Stimulated activated CD4-positive, alpha-beta T cell treated with anti-CD3 and anti-CD28 coated beads, Interleukin-1b, Interleukin-23, amount 100 ng/mL, for 1 hour (primary cell): ENCODE measurements around the gene AGBL3.

Experiments
- DNase-seq, 2 donors: peaks; one replicate each; pipeline ENCODE4 v3.0.0-alpha.2; 2020; ENCODE audit warnings: low read depth in 2 of 2

The AGBL3 gene

DNA sequence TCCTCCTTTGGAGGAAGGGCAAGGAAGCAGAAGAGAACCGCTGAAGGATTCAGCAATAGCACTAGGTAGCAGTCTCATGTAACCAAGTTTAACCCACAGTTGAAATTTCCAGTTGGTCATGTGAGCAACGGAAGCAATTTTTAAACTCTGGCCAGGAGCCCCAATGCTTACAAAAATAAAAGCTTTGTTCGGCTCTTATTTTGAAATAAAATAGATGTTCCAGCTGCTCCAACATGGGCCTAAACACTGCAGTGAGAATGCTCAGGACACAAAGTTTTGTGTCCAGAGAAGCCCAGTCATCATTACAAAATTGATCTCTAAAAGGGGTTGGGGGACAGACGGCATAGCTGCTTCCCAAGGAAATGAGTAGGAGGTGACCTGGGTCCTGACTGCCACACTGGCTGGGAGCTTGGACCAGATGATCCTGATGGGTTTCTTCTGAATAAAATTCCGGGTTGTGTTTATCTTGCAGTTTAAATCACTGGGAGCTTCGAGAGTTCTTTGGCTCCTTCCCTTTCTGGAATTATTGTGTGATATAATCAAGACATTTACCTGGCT is 161.1 kb downstream of the AGBL3 start:
- DNase-seq: no peak

GRCh38 chr7:135147899-135148721 is 161.8 kb downstream of the AGBL3 start, which contains the start of gene TMEM140:
Gene TMEM140 (plus strand): TSS chr7:135148072. CDS start chr7:135164442, 16,370 bp downstream.
- DNase-seq: no peak

GRCh38 chr7:135150072-135150782 is 163.9 kb downstream of the AGBL3 start:
- DNase-seq: no peak

DNA sequence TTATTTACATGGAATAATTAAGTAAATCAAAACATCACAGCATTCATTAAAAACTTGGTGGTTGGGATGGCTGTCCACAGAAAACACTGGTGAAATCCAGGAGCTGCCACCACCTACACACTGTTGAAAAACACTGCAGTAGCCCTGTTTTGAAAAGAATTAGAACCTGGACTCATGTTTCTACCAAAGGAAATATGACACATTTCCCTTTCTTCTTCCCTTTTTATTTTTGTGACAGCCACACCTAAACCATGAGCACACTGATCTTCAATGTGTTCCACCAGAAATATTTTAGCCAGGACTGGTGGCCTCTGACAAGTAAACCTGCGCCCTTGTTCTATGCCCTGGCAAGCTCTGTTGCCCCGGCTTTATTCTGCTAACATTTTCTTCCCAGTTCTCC is 164.8 kb downstream of the AGBL3 start:
- no peak for DNase-seq

DNA sequence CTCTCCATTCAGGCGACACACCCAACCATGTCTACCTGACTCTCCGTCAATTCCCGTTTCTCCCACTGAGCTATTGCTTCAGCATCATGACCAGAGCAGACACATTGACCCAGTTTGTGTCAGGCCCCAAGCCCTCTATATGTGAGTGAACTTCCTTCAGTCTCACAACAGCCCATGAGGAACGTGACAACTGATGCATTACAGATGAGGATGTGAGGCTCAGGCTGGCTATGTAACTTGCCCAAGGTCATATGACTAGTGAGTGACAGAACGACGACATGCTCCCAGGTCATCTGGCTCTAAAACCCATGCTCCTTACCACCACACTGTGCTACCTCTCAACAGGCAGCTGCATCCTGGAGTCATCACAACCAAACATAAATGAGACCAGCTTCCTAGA is 165.2 kb downstream of the AGBL3 start:
- DNase-seq: no peak

DNA sequence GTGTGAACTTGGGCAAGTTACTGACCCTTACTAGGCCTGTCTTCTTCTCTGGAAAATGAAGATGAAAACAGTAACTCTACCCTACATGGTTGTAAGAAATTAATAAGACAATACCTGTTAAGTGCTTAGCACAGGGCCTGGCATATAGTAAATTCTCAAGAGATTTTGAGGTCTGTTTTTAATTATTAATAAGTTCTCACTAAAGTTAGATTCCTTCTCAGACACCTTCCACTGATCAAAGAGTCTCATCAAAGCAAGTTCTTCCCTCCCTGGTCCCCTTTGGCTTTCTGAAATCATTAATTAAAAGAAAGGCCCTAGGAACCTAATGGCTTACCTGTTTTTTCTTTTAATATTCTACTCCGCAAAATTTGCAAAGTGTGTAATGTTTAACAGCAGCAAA is 166.1 kb downstream of the AGBL3 start:
- DNase-seq: no peak

GRCh38 chr7:135154734-135155133 is 168.4 kb downstream of the AGBL3 start:
- no peak for DNase-seq

DNA sequence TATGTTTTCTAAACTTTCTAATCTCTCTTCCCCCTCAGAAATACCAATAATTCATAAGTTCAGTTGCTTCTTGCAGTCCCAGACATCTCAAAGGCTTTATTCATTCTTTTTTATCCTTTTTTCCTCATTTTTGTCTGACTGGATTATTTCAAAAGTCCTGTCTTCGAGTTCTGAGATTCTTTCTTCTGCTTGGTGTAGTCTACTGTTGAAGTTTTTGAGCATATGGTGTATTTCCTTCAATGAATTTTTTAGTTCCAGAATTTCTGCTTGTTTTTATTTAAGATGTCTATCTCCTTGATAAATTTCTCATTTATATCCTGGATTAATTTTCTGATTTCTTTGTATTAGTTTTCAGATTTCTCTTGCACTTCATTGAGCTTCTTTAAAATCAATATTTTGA is 170.0 kb downstream of the AGBL3 start:
- no peak for DNase-seq

- DNase-seq: no peak
Measured at GRCh38 chr7:135158141-135158655, 171.9 kb downstream of the AGBL3 start.

GRCh38 chr7:135158874-135159273 is 172.6 kb downstream of the AGBL3 start:
- no peak for DNase-seq

DNA sequence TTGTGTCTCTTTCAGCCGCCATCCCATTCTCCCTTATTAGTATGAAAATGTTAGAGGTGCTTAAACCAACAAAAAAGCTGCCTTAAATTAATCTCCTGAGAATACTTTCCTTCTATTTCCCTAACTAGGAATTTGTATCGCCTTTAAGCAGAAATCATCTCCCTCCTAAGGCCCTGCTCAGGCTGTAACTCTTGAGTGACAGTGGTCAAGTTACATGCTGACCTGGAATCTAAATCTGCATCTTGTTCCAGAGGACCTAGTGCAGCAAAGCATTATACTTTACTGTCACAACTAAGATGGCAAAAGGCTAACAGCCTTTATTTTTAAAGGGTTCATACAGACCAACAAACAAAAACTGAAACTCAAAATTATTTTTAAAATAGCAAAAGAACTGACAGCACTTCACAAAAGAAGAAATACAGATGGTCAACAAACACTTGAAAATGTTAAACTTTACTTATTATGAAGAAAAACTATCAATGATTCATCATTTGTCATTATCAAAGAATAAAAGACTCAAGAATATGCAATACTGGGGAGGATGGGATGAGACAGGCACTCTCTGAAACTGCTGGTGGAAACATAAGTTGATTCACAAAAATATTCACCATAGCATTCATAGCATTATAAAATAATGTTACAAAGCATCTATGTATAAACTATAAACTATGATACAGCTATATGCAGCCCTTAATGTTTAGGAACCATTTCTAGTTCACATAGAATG is 173.2 kb downstream of the AGBL3 start:
- no peak for DNase-seq

GRCh38 chr7:135160098-135160857 is 174.0 kb downstream of the AGBL3 start:
- no peak for DNase-seq

DNA sequence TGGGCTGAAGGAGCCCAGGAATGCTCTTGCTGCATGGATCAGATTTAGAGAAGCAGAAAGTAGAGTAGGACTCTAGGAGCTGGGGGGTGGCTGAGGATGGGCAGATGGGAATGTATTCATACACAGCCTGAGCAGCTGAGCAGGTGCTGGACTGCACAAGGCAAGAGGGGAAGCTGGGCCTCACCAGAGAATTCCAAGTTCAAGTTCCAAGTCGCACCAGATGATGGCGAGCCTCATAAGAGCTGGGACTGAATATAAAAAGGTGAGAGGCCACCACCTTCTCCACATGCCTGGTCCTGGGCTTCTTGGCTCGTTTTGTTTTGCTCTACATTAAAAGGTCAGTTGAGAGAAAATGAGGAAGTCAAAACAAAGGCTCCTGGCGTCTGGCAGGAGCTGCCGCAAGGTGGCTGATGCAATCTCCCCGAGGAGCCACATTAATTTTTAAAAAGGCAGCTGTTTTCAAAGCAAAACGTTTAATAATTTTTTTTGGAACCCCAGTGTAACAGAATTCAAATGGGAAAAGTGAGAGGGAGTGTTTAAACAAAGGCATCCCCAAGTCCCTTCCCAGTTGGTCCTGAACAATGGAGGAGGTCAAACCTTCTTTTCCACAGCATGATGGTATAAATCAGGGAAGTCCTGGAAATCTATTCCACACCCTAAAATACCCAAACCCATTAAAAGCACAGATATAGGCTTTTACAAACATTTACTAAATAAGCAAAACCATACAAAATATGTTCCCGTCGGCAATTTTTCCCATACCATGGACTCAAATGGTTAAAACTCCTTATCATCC is 174.7 kb downstream of the AGBL3 start:
- DNase-seq: no peak

GRCh38 chr7:135161669-135162068 is 175.4 kb downstream of the AGBL3 start:
- DNase-seq: no peak

- DNase-seq: no peak
Measured at GRCh38 chr7:135162382-135163001, 176.2 kb downstream of the AGBL3 start.

- DNase-seq: no peak
Measured at GRCh38 chr7:135164357-135165061, 178.2 kb downstream of the AGBL3 start.

GRCh38 chr7:135165862-135166261 is 179.6 kb downstream of the AGBL3 start:
- DNase-seq: no peak

- no peak for DNase-seq
Measured at GRCh38 chr7:135166338-135166990, 180.2 kb downstream of the AGBL3 start.
